Left lung (tissue), 14 donors: Measurements from ENCODE around the gene POLA1. TPM values are rescaled to one million over a fixed set of nuclear protein-coding genes. Genes with fewer than 3 reads are reported as not detected.

Experiments used
- ATAC-seq: fragments of 200-7000 bp; cut with Tn5 transposase; one replicate; pipeline ENCODE4 v1.9.1; 2020; ENCODE audit warnings: moderate library complexity
- DNase-seq, 4 donors: peaks; one replicate each; pipeline ENCODE4 v3.0.0-alpha.2; 2013 to 2020
- H3K27ac ChIP-seq, 2 donors: fragments of 200-600 bp; sonication (generic) in 1 of 2; one replicate each; pipeline versions ENCODE4 v1.5.0 to v1.8.0; 2020 to 2021
- H3K27me3 ChIP-seq, 2 donors: fragments of 200-600 bp; sonication (generic) in 1 of 2; one replicate each; pipeline versions ENCODE4 v1.5.0 to v1.8.0; 2020 to 2021
- H3K36me3 ChIP-seq, 2 donors: fragments of 200-600 bp; sonication (generic) in 1 of 2; one replicate each; pipeline versions ENCODE4 v1.5.0 to v1.8.0; 2020 to 2021
- H3K4me1 ChIP-seq, 2 donors: fragments of 200-600 bp; one replicate each; pipeline ENCODE4 v1.8.0; 2021
- H3K4me3 ChIP-seq, 2 donors: fragments of 200-600 bp; sonication (generic) in 1 of 2; one replicate each; pipeline versions ENCODE4 v1.5.0 to v1.8.0; 2020 to 2021; ENCODE audit warnings: mild to moderate bottlenecking in 1 of 2
- H3K9me3 ChIP-seq, 2 donors: fragments of 200-600 bp; sonication (generic) in 1 of 2; one replicate each; pipeline versions ENCODE4 v1.5.0 to v1.8.0; 2020 to 2021
- CTCF ChIP-seq, 2 donors: fragments of 200-600 bp; sonication (generic) in 1 of 2; IDR thresholded peaks; one replicate each; pipeline versions ENCODE4 v1.5.0 to v1.8.0; 2021; ENCODE audit warnings: antibody characterized with exemption in 2 of 2
- intact Hi-C, 2 donors: fragments of 100-400 bp; cut with DNase I; formaldehyde crosslinking; loops; one replicate each; pipeline versions ENCODE4 v1.11.2 to v1.14.2; 2022
- long read RNA-seq, 12 donors: library from polyadenylated mRNA in 2 of 12; unstranded in 2 of 12; transcript quantifications; one replicate each; pipeline ENCODE4 v2.0.0 and lab custom pipeline, GENCODE V29; 2019 to 2026
- polyA plus RNA-seq, 6 donors: library from polyadenylated mRNA; unstranded; fragments of 120-200 nt; gene quantifications; one replicate each; pipeline ENCODE4 v1.2.1, GENCODE V29; 2013; ENCODE audit not compliant: insufficient read length in 6 of 6
- total RNA-seq, 2 donors: library from RNA; stranded (reverse); fragmentation: NEBNext Ultra II Directional; extraction: Animal tissue kit (Norgen Biotek cat#: 25700); gene quantifications; one replicate each; pipeline ENCODE4 v1.2.1, GENCODE V29; 2021
- donor health status: DM: no; HTN: yes; CAD: no.
- donor health status: DM: no; HTN: no; CAD: no.

Gene POLA1
- 10 to 100 TPM; 11.0 to 14.8 TPM for total RNA-seq
- polyA plus RNA-seq, result 10 to 100 TPM; 14.8 to 19.6 (median 16.8) TPM
- long read RNA-seq, donor 1, partial matches to known transcripts, result 0 of 1 reads
- long read RNA-seq, donor 1, other reads (novel, unspliced or antisense), result 0 of 1 reads
- long read RNA-seq, donor 2, partial matches to known transcripts, result 697 of 697 reads
- long read RNA-seq, donor 2, other reads (novel, unspliced or antisense), result 0 of 697 reads
- long read RNA-seq, donor 3, full-length matches to known transcripts, result 1 of 1 reads
- long read RNA-seq, donor 3, partial matches to known transcripts, result 0 of 1 reads
- long read RNA-seq, donor 3, other reads (novel, unspliced or antisense), result 0 of 1 reads
- long read RNA-seq, donor 4, partial matches to known transcripts, result 1 of 2 reads
- long read RNA-seq, donor 4, other reads (novel, unspliced or antisense), result 1 of 2 reads
- long read RNA-seq, donor 5, full-length matches to known transcripts, result 2 of 2 reads
- long read RNA-seq, donor 5, partial matches to known transcripts, result 0 of 2 reads
- long read RNA-seq, donor 5, other reads (novel, unspliced or antisense), result 0 of 2 reads
- long read RNA-seq, donor 6, full-length matches to known transcripts, result 1 of 1 reads
- long read RNA-seq, donor 6, partial matches to known transcripts, result 0 of 1 reads
- long read RNA-seq, donor 6, other reads (novel, unspliced or antisense), result 0 of 1 reads
- long read RNA-seq, donor 7, result 0 reads
- long read RNA-seq, donor 8, result 0 reads
- long read RNA-seq, donor 9, result 0 reads
- long read RNA-seq, donor 10, partial matches to known transcripts, result 1 of 1 reads
- long read RNA-seq, donor 10, other reads (novel, unspliced or antisense), result 0 of 1 reads
- long read RNA-seq, donor 11, result 0 reads
- long read RNA-seq, donor 12, partial matches to known transcripts, result 493 of 493 reads
- long read RNA-seq, donor 12, other reads (novel, unspliced or antisense), result 0 of 493 reads

- H3K27me3 ChIP-seq, result no peaks in the 10 kb centered on the region
- intact Hi-C loops, result no loop called here
- no peak for TF ChIP-seq CTCF (IDR thresholded peaks at IDR 0.05)
- no peaks in the 10 kb centered on the region for H3K9me3 ChIP-seq
- H3K4me3 ChIP-seq, result peak within 1 kb of the TSS; percentile 52 to 61
- H3K27ac ChIP-seq, result peak within 1 kb of the TSS; percentile 33 to 70
- no peaks in the 10 kb centered on the region for H3K36me3 ChIP-seq
- DNase-seq (peak; percentile 89 to 97 (median 92)), ATAC-seq (peak; percentile 99)
- H3K4me1 ChIP-seq, result peaks cover 0 to 10% of the 10 kb centered on the region in 2 donors
Observed at GRCh38 chrX:24693453-24694202, at the start of gene POLA1. Gene POLA1, plus strand, starts transcription at chrX:24693918. Its CDS starts 44 bp downstream, at chrX:24693962.

DNA sequence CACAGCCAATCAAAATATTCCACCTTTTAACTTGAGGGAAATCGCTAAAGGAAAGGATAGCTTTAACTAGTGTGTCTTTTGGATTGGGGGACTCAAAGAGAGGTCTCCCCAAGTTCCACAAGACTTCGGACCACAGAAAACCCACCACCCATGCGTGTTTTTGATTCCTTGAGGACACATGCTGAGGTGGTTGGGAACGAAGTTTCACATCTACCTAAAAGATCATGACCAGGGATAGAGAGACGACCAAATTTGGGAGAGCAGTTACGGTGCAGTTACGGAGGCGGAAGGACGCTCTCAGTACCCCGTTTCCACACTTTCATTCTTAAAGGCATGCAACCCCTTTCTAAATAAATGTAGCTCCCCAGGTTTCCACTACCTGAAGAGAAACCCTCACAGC lies 47.7 kb upstream of the POLA1 start:
- H3K4me1 ChIP-seq, result no peaks in the 10 kb centered on the region
- DNase-seq (peak in 1 of 4 donors; percentile 8), ATAC-seq (no peak)
- intact Hi-C loops, result no loop called here
- H3K36me3 ChIP-seq, result no peaks in the 10 kb centered on the region
- H3K27ac ChIP-seq, result no peak overlapping the region
- H3K27me3 ChIP-seq, result peaks cover 0 to 14% of the 10 kb centered on the region in 2 donors
- TF ChIP-seq CTCF (IDR thresholded peaks at IDR 0.05), result no peak
- H3K9me3 ChIP-seq, result no peaks in the 10 kb centered on the region
- H3K4me3 ChIP-seq, result peak overlapping the region in 1 of 2 donors; percentile 18

DNA sequence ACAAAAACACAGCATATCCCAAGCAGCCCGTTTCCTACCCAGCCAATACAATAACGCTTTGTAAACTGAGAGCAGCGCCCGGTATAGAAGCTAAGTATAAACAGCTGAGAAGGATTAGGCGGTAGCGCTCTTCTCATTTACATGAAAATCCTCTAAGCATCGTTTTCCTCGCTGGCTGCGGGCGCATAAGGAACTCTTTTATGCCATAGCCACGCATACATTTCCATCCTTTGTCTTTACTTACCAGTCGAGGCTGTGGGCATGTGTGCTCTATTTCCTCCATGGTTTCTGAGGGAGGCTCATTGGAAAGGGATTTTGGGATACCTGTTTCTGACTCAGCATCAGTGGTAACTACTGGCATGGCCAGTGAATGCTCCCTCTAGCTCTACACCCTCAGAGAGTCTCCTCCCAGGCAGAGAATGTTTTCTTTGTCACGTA lies 47.0 kb upstream of the POLA1 start:
- DNase-seq (peak in 1 of 4 donors; percentile 21), ATAC-seq (peak; percentile 32)
- no peak for TF ChIP-seq CTCF (IDR thresholded peaks at IDR 0.05)
- no peaks in the 10 kb centered on the region for H3K4me1 ChIP-seq
- intact Hi-C loops, result no loop called here
- peaks cover 0 to 13% of the 10 kb centered on the region in 2 donors for H3K27me3 ChIP-seq
- no peak overlapping the region for H3K27ac ChIP-seq
- H3K9me3 ChIP-seq, result no peaks in the 10 kb centered on the region
- no peaks in the 10 kb centered on the region for H3K36me3 ChIP-seq
- H3K4me3 ChIP-seq, result peak overlapping the region; percentile 5 to 18

DNA sequence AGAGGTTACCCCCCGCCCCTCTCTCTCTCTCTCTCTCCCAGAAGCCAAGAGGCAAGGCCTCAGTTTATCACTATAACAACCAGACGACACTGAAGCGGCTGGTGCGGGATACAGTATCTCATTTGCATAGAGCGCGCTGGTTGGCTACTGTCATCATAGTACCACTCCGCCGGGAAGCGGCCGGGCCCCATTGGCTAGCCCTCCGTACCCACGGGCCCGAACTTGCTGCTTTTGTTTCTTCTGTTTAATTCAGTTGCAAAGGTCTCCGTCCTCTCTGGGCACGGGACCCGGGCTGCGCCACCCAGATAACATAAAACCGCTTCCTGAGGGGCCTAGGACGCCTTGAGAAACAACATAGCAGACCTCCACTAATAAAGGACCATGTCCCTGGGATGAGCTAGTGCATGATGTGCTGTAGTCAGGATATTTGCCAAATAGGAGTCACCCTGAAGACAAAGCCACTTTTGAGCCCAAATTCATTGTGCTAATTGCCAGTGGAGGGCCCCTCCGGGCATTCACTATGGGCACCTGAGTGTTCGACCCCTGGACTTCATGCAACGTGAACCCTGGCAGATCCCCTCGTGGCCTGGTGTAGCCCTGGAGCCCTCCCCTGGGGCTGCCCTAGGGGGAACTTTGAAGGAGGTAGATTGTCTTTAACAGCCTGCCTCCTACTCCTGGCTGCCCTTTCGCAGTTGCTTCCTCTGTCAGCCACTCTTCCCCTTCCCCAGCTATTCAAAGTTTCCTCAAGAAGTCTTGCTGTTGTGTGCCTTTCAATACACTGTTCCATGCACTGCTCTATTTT lies 46.3 kb upstream of the POLA1 start, which contains the start of gene PCYT1B:
PCYT1B (minus strand) TSS at position 91 of the 802 bp plus-strand sequence. CDS start 242 bp downstream, outside the sequence.
- Histone ChIP-seq H3K4me3 (peak within 1 kb of the TSS; percentile 9 to 18), H3K4me1 (no peaks in the 10 kb centered on the region), H3K9me3 (no peaks in the 10 kb centered on the region), H3K27me3 (peaks cover 0 to 10% of the 10 kb centered on the region in 2 donors), H3K36me3 (no peaks in the 10 kb centered on the region), H3K27ac (no peak within 1 kb of the TSS)
- peak; percentile 94 for ATAC-seq
- peak; percentile 61 to 86 (median 73) for DNase-seq
- intact Hi-C loops, result no loop called here
- no peak for TF ChIP-seq CTCF (IDR thresholded peaks at IDR 0.05)
